Neural cell (in vitro differentiated cells): ENCODE measurements around the gene UBXN4. TPM values are rescaled to one million over a fixed set of nuclear protein-coding genes. Genes with fewer than 3 reads are reported as not detected.

Source experiments
- H2AFZ ChIP-seq: fragments of 200-600, 300-800 bp; sonication (generic), shearing (Covaris generic); 2 replicates; pipeline ENCODE4 v1.6.0; 2014; ENCODE audit warnings: low read depth, mild to moderate bottlenecking, antibody characterized with exemption, low read length, moderate library complexity
- H3F3A ChIP-seq: fragments of 200-600 bp; shearing (Covaris generic); 2 replicates; pipeline ENCODE4 v1.6.1; 2016; ENCODE audit warnings: mild to moderate bottlenecking, moderate library complexity, mixed read lengths, antibody characterized with exemption, low read length; ENCODE audit not compliant: insufficient read depth, poor library complexity, severe bottlenecking
- H3K27ac ChIP-seq: fragments of 200-600, 300-800 bp; sonication (generic), shearing (Covaris generic); 2 replicates; pipeline ENCODE4 v1.5.1; 2014; ENCODE audit warnings: mild to moderate bottlenecking, low read length, moderate library complexity
- H3K27me3 ChIP-seq: fragments of 300-800, 200-600 bp; sonication (generic), shearing (Covaris generic); 2 replicates; pipeline ENCODE4 v1.6.0; 2014; ENCODE audit warnings: mild to moderate bottlenecking, low read depth, low read length, moderate library complexity; ENCODE audit not compliant: insufficient read depth
- H3K36me3 ChIP-seq: fragments of 300-800, 200-600 bp; sonication (generic), shearing (Covaris generic); 2 replicates; pipeline ENCODE4 v1.5.1; 2014; ENCODE audit warnings: mild to moderate bottlenecking, antibody characterized with exemption, low read length, moderate library complexity; ENCODE audit not compliant: insufficient read depth
- H3K4me2 ChIP-seq: fragments of 300-800, 200-600 bp; sonication (generic), shearing (Covaris generic); 2 replicates; pipeline ENCODE4 v1.6.0; 2014; ENCODE audit warnings: mild to moderate bottlenecking, low read length
- H3K4me3 ChIP-seq: fragments of 300-800, 200-600 bp; sonication (generic), shearing (Covaris generic); 2 replicates; pipeline ENCODE4 v1.5.1; 2014; ENCODE audit warnings: mild to moderate bottlenecking, low read length, moderate library complexity
- H3K79me2 ChIP-seq: fragments of 200-600 bp; shearing (Covaris generic); replicated peaks from 2 replicates; pipeline ENCODE4 v1.6.0; 2014; ENCODE audit warnings: mild to moderate bottlenecking, low read length, moderate library complexity; ENCODE audit not compliant: insufficient read depth
- H3K9ac ChIP-seq: fragments of 300-800, 200-600 bp; sonication (generic), shearing (Covaris generic); 2 replicates; pipeline ENCODE4 v1.6.1; 2016; ENCODE audit warnings: mild to moderate bottlenecking, low read length, mixed read lengths
- H3K9me2 ChIP-seq: fragments of 200-600 bp; shearing (Covaris generic); 2 replicates; pipeline ENCODE4 v1.6.1; 2016; ENCODE audit warnings: mild to moderate bottlenecking, low read length, mixed read lengths; ENCODE audit not compliant: insufficient read depth
- H3K9me3 ChIP-seq: fragments of 200-600, 300-800 bp; sonication (generic), shearing (Covaris generic); 2 replicates; pipeline ENCODE4 v1.6.1; 2016; ENCODE audit warnings: mild to moderate bottlenecking, mixed run types, low read length, moderate library complexity, mixed read lengths
- H4K20me1 ChIP-seq: fragments of 200-600 bp; shearing (Covaris generic); 2 replicates; pipeline ENCODE4 v1.6.1; 2016; ENCODE audit warnings: mild to moderate bottlenecking, mixed run types; ENCODE audit not compliant: insufficient read depth
- EP300 ChIP-seq: fragments of 450-650 bp; conservative IDR thresholded peaks from 2 replicates; pipeline ENCODE4 v1.6.1; 2014; ENCODE audit warnings: antibody characterized with exemption, mild to moderate bottlenecking, moderate library complexity; ENCODE audit not compliant: poor library complexity, severe bottlenecking
- EZH2 ChIP-seq: fragments of 200-600, 300-800 bp; shearing (Covaris generic), sonication (generic); IDR thresholded peaks from 2 replicates; pipeline ENCODE4 v1.6.1; 2014; ENCODE audit warnings: antibody characterized with exemption, low read length, borderline replicate concordance, mild to moderate bottlenecking; ENCODE audit not compliant: insufficient read depth, poor library complexity, severe bottlenecking
- MXI1 ChIP-seq: fragments of 450-650 bp; conservative IDR thresholded peaks from 2 replicates; pipeline ENCODE4 v1.6.1; 2014; ENCODE audit warnings: antibody characterized with exemption, mild to moderate bottlenecking; ENCODE audit not compliant: poor library complexity, severe bottlenecking
- POLR2AphosphoS5 ChIP-seq: IDR thresholded peaks from 2 replicates; pipeline ENCODE4 v1.6.1; 2012
- RAD21 ChIP-seq: fragments of 450-650 bp; conservative IDR thresholded peaks from 2 replicates; pipeline ENCODE4 v1.6.1; 2014; ENCODE audit warnings: antibody characterized with exemption, mild to moderate bottlenecking, moderate library complexity
- SMC3 ChIP-seq: fragments of 450-650 bp; conservative IDR thresholded peaks from 2 replicates; pipeline ENCODE4 v1.6.1; 2014; ENCODE audit warnings: antibody characterized with exemption, mild to moderate bottlenecking, moderate library complexity; ENCODE audit not compliant: poor library complexity
- TAF1 ChIP-seq: IDR thresholded peaks from 2 replicates; pipeline ENCODE4 v1.6.1; 2012; ENCODE audit warnings: low read depth
- polyA plus RNA-seq: library from polyadenylated mRNA; depleted of rRNA; stranded (reverse); fragments of >200 nt; gene quantifications from 2 replicates; pipeline ENCODE4 v1.2.3, GENCODE V29; 2014
- TF ChIP-seq, protein P1 (sequence below): fragments of 450-650 bp; IDR thresholded peaks from 2 replicates; pipeline ENCODE4 v1.5.1; 2014; ENCODE audit warnings: antibody characterized with exemption, mild to moderate bottlenecking, moderate library complexity; ENCODE audit not compliant: poor library complexity, severe bottlenecking
- TF ChIP-seq, protein P2 (sequence below): IDR thresholded peaks from 2 replicates; pipeline ENCODE4 v1.6.1; 2012; ENCODE audit warnings: borderline replicate concordance

UBXN4 gene
- polyA plus RNA-seq, 1 donor from 2014 or later: 158 TPM

DNA sequence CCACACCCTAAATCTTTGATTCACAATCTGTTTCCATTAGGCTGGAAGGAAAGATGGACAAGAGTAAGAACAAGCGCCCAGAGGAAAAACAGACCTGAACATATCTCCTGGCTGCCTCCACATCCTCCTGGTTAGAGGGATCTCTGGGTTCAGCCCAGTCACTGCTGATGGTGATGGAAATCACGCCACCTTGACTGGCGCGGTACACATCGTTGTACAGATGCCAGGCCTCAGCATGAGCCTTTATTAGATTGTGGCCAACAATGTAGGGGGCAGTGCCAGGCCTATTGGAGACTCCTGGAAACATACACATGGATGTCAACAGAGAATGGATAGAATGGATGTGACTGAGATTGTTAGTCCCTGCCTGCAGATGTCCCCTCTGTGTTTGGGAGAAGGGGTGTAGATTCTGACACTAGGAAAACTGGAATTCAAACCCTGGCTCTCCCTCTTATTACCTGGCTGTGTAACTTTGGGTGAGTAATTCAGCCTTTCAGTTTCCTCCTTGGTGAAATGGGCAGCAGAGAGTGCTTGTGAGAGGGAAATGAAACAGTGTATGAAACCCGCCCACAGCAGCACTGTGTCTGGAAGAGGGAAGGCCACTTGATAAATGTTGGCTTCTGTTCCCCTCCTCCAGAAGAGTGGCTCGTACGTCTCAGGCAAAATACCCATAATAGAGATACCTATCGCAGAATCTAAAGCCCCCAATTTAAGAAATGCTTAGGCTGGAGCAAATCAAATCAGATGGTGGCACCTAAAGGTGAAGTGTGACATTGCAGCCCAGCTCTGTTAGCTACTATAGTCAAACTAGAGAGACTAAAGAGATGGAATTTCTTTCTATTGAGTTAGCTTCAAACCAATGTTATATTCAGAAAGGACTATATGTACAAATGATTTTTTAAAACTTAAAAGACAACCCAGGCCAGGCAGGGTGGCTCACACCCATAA lies 59.1 kb downstream of the UBXN4 start:
- H3K4me2 ChIP-seq: no peak overlapping the region
- H3K79me2 ChIP-seq: no peaks in the 10 kb centered on the region
- TF ChIP-seq EP300 (no peak), EZH2 (no peak), RAD21 (no peak), TAF1 (no peak), POLR2AphosphoS5 (no peak), SMC3 (no peak), MXI1 (no peak)
- TF ChIP-seq, protein P1, sequence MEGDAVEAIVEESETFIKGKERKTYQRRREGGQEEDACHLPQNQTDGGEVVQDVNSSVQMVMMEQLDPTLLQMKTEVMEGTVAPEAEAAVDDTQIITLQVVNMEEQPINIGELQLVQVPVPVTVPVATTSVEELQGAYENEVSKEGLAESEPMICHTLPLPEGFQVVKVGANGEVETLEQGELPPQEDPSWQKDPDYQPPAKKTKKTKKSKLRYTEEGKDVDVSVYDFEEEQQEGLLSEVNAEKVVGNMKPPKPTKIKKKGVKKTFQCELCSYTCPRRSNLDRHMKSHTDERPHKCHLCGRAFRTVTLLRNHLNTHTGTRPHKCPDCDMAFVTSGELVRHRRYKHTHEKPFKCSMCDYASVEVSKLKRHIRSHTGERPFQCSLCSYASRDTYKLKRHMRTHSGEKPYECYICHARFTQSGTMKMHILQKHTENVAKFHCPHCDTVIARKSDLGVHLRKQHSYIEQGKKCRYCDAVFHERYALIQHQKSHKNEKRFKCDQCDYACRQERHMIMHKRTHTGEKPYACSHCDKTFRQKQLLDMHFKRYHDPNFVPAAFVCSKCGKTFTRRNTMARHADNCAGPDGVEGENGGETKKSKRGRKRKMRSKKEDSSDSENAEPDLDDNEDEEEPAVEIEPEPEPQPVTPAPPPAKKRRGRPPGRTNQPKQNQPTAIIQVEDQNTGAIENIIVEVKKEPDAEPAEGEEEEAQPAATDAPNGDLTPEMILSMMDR: no peak
- TF ChIP-seq, protein P2, sequence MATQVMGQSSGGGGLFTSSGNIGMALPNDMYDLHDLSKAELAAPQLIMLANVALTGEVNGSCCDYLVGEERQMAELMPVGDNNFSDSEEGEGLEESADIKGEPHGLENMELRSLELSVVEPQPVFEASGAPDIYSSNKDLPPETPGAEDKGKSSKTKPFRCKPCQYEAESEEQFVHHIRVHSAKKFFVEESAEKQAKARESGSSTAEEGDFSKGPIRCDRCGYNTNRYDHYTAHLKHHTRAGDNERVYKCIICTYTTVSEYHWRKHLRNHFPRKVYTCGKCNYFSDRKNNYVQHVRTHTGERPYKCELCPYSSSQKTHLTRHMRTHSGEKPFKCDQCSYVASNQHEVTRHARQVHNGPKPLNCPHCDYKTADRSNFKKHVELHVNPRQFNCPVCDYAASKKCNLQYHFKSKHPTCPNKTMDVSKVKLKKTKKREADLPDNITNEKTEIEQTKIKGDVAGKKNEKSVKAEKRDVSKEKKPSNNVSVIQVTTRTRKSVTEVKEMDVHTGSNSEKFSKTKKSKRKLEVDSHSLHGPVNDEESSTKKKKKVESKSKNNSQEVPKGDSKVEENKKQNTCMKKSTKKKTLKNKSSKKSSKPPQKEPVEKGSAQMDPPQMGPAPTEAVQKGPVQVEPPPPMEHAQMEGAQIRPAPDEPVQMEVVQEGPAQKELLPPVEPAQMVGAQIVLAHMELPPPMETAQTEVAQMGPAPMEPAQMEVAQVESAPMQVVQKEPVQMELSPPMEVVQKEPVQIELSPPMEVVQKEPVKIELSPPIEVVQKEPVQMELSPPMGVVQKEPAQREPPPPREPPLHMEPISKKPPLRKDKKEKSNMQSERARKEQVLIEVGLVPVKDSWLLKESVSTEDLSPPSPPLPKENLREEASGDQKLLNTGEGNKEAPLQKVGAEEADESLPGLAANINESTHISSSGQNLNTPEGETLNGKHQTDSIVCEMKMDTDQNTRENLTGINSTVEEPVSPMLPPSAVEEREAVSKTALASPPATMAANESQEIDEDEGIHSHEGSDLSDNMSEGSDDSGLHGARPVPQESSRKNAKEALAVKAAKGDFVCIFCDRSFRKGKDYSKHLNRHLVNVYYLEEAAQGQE: no peak
- H3K9me3 ChIP-seq: peaks cover 5% of the 10 kb centered on the region
- H3F3A ChIP-seq: no peaks in the 10 kb centered on the region
- no peaks in the 10 kb centered on the region for H3K27me3 ChIP-seq
- H3K9ac ChIP-seq: no peak overlapping the region
- H4K20me1 ChIP-seq: no peaks in the 10 kb centered on the region
- H3K36me3 ChIP-seq: no peaks in the 10 kb centered on the region
- H3K27ac ChIP-seq: no peak overlapping the region
- H3K9me2 ChIP-seq: no peaks in the 10 kb centered on the region
- no peak overlapping the region for H2AFZ ChIP-seq
- H3K4me3 ChIP-seq: no peak overlapping the region

DNA sequence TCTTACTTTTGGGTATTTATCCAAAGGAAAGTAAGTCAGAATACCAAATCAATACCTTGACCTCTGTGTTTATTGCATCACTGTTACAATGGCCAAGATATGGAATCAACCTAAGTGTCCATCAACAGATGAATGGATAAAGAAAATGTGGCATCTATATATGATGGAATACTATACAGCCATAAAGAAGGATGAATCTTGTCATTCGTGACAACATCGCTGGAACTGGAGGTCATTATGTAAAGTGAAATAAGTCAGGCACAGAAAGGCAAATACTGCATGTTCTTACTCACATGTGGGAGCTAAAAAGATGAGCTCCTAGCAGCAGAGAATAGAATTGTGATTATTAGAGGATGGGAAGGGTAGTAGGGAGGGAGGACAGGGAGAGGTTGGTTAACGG lies 60.7 kb downstream of the UBXN4 start:
- no peak overlapping the region for H2AFZ ChIP-seq
- no peaks in the 10 kb centered on the region for H3K9me2 ChIP-seq
- H3K79me2 ChIP-seq: no peaks in the 10 kb centered on the region

More for the DNA sequence above, 60.7 kb downstream of the UBXN4 start:
- Histone ChIP-seq H4K20me1 (no peaks in the 10 kb centered on the region), H3K9me3 (peaks cover 5% of the 10 kb centered on the region), H3K36me3 (no peaks in the 10 kb centered on the region), H3K27me3 (no peaks in the 10 kb centered on the region), H3F3A (no peaks in the 10 kb centered on the region), H3K27ac (no peak overlapping the region), H3K9ac (no peak overlapping the region), H3K4me3 (no peak overlapping the region), H3K4me2 (no peak overlapping the region)
- TF ChIP-seq SMC3 (no peak), EZH2 (no peak), RAD21 (no peak), MXI1 (no peak), TAF1 (no peak), EP300 (no peak)
- TF ChIP-seq, protein P2: no peak
- TF ChIP-seq, protein P1: no peak
